ENCODE measurements around the gene PKD2L1.
"Not testable (repeated sequence)": the region's sequence is repeated elsewhere in the genome, so short reads cannot be mapped to it uniquely, and the experiment has no call there.

PKD2L1 gene

DNA sequence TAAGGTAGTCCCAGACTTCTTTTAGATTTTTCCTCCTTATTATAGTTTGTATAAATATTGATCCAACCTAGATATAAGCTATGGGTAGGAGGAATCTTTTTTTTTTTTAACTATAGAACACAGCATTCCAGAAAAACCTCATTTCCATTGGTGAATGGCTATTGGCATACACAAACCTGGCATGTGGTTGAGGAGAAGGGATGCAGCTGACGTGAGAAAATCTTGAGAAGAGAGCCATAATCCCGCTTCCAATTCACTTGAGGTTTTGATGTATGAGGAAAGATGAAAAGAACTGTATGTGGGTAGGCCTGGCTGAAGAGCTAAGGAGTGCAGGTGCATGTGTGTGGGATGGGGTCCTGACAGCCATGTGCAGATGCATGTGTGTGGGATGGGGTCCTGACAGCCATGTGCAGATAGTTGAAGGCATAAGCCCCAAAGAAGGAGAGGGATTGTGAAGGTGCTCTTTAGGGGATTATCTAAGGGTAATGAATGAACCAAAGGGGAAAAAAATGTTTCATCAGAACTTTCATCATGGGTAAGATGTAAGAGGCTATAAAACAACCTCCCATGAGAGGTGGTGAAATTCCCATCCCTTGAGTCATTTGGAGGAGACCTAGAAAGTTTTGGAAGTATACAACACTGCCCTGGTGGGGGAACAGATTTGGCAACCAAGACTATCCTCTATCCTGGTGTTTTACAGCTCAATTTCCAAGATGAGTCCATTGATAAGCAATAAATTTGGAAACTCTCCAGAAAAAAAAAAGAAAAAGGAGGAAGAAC, 3.8 kb upstream of the PKD2L1 start:
- DNase-seq (ENCODE audit: low spot score) = no peak

- DNase-seq (ENCODE audit: low spot score) = no peak
Measured at GRCh38 chr10:100333106-100333505, 3.1 kb upstream of the PKD2L1 start.

- DNase-seq (ENCODE audit: low spot score) = no peak
Measured at GRCh38 chr10:100328198-100328597, 1.8 kb downstream of the PKD2L1 start.

- DNase-seq (ENCODE audit: low spot score) = no peak
Measured at GRCh38 chr10:100327718-100328009, 2.4 kb downstream of the PKD2L1 start.

DNA sequence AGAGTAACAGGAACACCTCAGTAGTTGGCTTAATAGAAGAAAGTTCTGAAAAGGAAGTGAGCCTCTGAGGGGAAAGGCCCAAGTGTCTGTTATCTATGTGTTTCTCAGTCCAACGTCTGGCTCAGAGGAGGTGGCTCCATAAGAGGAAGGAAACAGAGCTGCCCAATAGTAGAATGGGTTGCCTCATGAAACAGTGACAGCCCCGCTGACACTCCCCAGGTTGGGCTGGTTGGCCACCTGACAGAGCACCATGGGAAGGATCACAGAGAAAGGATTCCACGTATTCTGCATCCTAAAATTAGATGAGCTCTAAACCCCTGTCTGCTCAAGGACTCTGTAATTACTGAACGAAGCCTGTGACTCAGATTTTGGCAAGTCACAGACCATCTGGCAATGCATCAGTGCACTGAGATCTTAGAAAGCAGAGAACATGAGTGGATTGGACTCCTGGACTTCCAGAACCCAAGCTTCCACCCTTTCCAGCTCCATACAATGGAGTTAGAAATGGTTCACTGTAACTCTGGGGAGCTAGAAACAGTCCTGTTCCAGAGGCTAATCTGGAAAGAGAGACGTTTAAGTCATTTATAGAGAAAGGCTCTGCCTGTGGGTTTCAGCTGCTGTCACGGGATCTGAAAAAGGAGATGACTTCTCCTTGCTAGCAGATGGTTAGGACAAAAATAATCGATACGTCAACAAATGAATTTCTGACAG, 2.9 kb downstream of the PKD2L1 start:
- DNase-seq (ENCODE audit: low spot score) = peak; percentile 72

DNA sequence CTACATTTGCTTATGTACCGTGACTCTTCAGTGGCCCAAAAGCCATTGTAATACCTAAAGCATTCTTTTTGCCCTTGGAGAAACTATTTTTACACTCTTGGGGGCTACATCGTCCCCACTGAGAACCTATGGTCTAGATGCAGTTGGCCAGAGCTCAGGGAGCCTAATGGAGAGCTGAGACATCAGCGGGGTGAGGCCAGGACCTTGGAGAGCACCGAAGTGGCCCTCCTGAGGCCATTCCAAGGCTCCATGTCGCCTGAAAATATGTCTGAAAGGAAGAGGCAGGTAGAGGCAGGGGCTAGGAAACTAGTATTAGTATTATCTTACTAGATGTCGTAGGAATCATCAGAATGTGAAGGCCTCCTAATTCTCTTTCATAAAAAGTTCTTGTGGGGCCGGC, 4.9 kb downstream of the PKD2L1 start:
- no peak for DNase-seq (ENCODE audit: low spot score)

GRCh38 chr10:100319707-100320402, 10.2 kb downstream of the PKD2L1 start:
- DNase-seq (ENCODE audit: low spot score) = peak; percentile 66

GRCh38 chr10:100318207-100318606, 11.8 kb downstream of the PKD2L1 start:
- DNase-seq (ENCODE audit: low spot score) = no peak

DNA sequence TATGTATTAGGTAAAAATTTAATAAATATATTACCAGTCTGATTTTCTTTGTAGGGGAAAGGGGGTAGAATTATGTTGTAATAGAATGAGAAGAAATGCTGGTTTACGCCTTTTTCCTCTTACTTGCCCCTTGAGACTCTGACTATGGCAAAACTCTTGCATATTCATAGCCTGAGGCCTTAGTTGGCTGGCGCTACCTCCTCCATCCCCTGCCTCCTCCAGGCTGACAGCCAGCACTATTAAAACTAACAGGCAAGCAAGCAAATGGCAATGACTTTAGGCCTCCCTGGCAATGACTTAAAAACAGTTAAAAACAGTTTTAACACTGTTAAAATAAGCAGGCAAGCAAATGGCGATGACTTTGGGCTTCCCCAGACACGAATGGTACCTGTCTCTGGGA, 14.4 kb downstream of the PKD2L1 start:
- no peak for DNase-seq (ENCODE audit: low spot score)

- no peak for DNase-seq (ENCODE audit: low spot score)
Measured at GRCh38 chr10:100311298-100311697, 18.7 kb downstream of the PKD2L1 start.

GRCh38 chr10:100307684-100308083, 22.3 kb downstream of the PKD2L1 start:
- no peak for DNase-seq (ENCODE audit: low spot score)

- DNase-seq (ENCODE audit: low spot score) = no peak
Measured at GRCh38 chr10:100306861-100307260, 23.2 kb downstream of the PKD2L1 start.

DNA sequence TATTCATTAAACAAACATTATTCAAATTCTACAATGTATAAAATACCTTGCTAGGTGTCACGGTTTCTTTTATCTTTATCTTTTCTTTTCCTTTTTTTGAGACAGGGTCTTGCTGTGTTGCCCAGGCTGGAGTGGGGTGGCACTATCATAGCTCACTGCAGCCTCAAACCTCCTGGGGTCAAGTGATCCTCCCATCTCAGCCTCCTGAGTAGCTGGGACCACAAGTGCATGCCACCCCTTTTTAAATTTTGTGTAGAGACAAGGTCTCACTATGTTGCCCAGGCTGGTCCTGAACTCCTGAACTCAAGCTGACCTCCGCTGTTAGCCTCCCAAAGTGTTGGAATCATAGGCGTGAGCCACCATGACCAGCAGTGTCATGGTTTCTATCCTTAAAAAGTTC, 25.6 kb downstream of the PKD2L1 start:
- DNase-seq (ENCODE audit: low spot score) = no peak

GRCh38 chr10:100303724-100304319, 26.2 kb downstream of the PKD2L1 start:
- DNase-seq (ENCODE audit: low spot score) = peak; percentile 68

DNA sequence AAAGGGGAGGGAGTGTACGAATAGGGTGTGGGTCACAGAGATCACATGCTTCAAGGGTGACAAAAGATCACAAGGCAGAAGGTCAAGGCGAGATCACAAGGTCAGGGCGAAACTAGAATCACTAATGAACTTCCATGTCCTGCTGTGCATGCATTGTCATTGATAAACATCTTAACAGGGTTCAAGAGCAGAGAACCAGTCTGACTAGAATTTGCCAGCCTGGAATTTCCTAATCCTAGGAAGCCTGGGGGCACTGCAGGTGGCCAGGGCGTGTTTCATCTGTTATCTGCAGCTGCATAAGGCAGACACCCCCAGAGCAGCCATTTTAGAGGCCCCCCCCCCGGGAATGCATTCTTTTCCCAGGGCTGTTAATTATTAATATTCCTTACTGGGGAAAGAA, 28.9 kb downstream of the PKD2L1 start:
- DNase-seq (ENCODE audit: low spot score) = not testable (repeated sequence)

DNA sequence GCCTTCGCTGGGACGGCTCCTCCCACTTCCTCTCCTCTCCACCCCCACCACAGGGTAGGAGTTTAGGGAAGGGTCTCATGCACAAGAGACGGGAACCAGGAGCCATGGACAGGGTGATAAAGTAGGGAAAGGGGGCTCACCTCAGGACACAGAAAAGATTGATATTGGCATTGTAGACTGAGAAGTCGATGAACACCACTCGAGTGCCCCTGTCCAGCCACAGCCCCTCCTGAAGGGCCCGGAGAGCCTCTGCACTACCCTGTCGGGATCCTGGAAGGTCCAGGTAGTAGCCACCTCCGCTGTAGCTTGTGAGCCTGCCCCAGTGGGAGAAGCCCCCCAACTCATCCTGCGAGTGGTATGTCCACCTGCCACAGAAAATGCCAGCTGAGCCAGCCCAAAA, 32.8 kb downstream of the PKD2L1 start:
- DNase-seq (ENCODE audit: low spot score) = no peak

DNA sequence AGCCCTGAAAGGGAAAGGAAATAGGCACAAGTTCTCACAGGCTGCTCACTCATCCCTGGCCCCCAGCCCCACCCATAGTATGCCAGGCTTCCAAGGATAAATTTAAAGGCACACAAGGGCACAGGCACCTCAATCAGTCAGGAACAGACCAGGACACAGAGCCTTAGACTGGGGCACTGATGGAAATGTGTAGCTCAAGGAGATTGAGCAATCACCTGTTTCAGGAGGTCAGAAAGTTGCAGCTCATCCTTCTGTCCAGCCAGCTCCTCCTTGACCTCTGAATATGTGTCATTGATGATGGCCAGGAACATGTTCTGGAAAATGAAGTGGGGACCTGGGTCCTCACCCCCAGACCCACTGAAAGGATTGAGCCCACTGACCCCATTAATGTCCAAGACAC, 37.0 kb downstream of the PKD2L1 start:
- DNase-seq (ENCODE audit: low spot score) = no peak

DNA sequence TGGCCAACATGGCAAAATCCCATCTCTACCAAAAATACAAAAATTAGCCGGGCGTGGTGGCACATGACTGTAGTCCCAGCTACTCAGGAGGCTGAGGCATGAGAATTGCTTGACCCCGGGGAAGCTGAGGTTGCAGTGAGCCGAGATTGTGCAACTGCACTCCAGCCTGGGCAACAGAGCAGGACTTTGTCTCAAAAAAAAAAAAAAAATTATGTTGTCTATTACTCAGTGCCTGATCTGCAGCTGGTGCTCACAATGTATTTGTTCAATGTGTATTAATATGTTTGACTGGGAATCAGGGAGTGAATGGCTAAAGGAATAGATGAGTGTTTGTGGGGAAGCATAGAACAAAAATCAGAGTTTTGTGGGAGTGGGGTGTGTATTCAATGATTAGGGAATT, 37.7 kb downstream of the PKD2L1 start:
- DNase-seq (ENCODE audit: low spot score) = not testable (repeated sequence)

GRCh38 chr10:100291356-100291755, 38.7 kb downstream of the PKD2L1 start:
- DNase-seq (ENCODE audit: low spot score) = peak; percentile 13

DNA sequence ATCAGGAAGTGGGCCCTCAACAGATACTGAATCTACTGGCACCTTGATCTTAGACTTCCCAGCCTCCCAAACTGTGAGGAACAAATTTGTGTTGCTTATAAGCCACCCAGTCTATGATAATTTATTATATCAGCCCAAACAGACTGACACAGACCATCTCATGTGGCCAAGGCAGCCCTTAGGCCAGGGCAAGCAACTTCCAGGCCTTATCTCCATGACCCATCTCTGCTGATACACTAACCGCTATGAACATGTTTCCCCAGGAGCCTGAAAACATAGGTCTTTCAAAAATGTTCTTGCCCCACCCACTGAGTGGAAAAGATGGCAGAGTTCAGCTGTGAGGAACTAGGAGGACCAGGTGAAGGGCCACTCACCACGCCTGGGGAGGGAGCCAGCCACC, 40.4 kb downstream of the PKD2L1 start:
- no peak for DNase-seq (ENCODE audit: low spot score)

DNA sequence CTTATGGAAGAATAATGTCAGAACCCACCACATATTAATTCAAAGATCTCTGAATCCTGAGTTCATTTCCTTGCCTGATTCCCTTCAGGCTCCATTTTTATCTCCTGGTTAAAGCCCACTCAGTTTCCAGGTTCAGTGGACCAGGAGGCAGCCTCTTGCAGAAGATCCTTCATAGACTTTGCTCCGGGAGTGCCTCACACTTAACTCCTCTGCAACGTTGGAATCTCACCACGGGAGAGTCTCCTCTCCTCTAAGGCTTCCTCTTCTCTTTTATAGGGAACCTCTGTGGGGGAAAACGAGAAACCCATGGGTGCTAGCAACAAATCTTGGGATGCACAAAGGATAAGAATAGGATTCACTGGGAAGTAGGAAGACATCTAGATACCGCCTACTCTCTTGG, 41.8 kb downstream of the PKD2L1 start:
- DNase-seq (ENCODE audit: low spot score) = no peak

DNA sequence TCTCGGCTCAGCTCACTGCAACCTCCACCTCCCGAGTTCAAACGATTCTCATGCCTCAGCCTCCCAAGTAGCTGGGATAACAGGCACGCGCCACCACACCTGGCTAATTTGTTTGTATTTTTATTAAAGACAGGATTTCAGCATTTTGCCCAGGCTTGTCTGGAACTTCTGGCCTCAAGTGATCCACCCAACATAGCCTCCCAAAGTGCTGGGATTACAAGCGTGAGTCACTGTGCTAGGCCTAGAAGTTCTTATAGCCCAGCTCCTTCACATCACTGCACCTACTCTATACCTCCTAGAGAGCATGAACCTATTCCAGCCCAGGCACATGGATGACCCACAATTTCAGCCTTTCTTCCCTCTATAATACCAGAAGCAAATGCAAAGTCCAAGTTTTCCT, 42.3 kb downstream of the PKD2L1 start:
- DNase-seq (ENCODE audit: low spot score) = no peak
